ENCODE data around the gene CCDC107. TPM values are rescaled to one million over a fixed set of nuclear protein-coding genes. Genes with fewer than 3 reads are reported as not detected.

The CCDC107 gene
- total RNA-seq, 4 donors from 2014 or later = 68.4 to 117 (median 104) TPM

DNA sequence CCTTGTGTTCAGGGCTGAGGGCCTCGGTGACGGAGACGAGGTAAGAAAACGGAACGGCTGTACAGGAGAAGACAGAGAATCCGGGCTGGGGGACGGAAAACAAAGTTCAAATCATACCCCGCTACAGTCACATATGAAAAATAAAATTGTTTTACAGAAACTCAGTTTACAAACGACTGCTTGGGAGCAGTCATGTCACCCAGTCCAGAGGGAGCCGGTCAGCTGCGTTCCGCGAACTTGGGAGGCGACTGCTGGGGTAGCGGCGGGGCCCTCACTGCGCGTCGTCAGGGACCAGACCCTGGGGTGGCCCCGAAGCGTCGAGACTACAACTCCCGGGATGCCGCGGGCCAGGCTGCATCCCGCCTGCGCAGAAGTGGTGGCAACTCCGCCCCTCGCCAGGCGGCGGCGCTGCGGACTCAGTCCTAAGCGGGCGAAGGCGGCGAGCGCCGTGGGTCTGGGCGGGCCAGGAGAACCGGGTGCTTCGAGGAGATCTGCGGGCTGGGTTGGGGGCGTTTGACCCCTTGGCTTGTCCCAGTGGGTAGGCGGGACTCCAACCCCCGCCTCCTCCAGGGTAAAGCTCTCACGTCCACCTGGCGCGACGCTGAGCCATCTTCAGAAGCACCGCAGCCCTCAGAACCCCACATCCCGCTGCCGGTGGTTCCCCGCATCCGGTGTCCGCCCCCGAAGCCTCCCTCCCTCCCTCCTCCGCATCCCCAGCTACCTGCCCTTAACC is 11.4 kb upstream of the CCDC107 start:
- intact Hi-C loops (cut with DNase I) = loop anchor here (2.0 kb wide), 1 partner anchor 42 kb away; the partner anchor contains the start of gene TESK1
- no peaks in the 10 kb centered on the region for H3K27me3 ChIP-seq
- WGBS = under 1% methylated on average over 32 of the region's 58 CpGs
- peak; percentile 97 for DNase-seq (ENCODE audit: extremely low spot score)
- TF ChIP-seq POLR2A (IDR thresholded peaks at IDR 0.05; ENCODE audit: low read depth) = peak; percentile 81
- peak; percentile 96 to 98 for TF ChIP-seq POLR2AphosphoS5 (IDR thresholded peaks at IDR 0.05)
- TF ChIP-seq EP300 (IDR thresholded peaks at IDR 0.05) = no peak
- TF ChIP-seq CTCF (IDR thresholded peaks at IDR 0.05) = peak in 2 of 3 experiments; percentile 97 to 98
- peaks cover 8 to 27% (median 22%) of the 10 kb centered on the region in 4 donors for H3K4me1 ChIP-seq
- peak overlapping the region; percentile 49 to 68 (median 63) for H3K4me3 ChIP-seq
- no peaks in the 10 kb centered on the region for H3K36me3 ChIP-seq
- no peaks in the 10 kb centered on the region for H3K9me3 ChIP-seq
- H3K27ac ChIP-seq (replicated peaks in 1 of 4) = peak overlapping the region; percentile 77 to 92 (median 85)

- no peak for DNase-seq (ENCODE audit: extremely low spot score)
- H3K27ac ChIP-seq (replicated peaks in 1 of 4) = no peak overlapping the region
- no peaks in the 10 kb centered on the region for H3K36me3 ChIP-seq
- H3K4me3 ChIP-seq = peak overlapping the region in 1 of 4 donors; percentile 32
- H3K27me3 ChIP-seq = no peaks in the 10 kb centered on the region
- peaks cover 8 to 27% (median 22%) of the 10 kb centered on the region in 4 donors for H3K4me1 ChIP-seq
- WGBS = 75% methylated on average over 11 of the region's 26 CpGs
- TF ChIP-seq EP300 (IDR thresholded peaks at IDR 0.05) = no peak
- no peak for TF ChIP-seq POLR2A (IDR thresholded peaks at IDR 0.05; ENCODE audit: low read depth)
- no peak for TF ChIP-seq POLR2AphosphoS5 (IDR thresholded peaks at IDR 0.05)
- no peak for TF ChIP-seq CTCF (IDR thresholded peaks at IDR 0.05)
- H3K9me3 ChIP-seq = no peaks in the 10 kb centered on the region
- intact Hi-C loops (cut with DNase I) = no loop called here
These were observed 8.4 kb upstream of the CCDC107 start for GRCh38 chr9:35649431-35650340.

- no peaks in the 10 kb centered on the region for H3K27me3 ChIP-seq
- H3K4me1 ChIP-seq = peaks cover 8 to 27% (median 20%) of the 10 kb centered on the region in 4 donors
- DNase-seq (ENCODE audit: extremely low spot score) = no peak
- no peaks in the 10 kb centered on the region for H3K9me3 ChIP-seq
- intact Hi-C loops (cut with DNase I) = no loop called here
- no peaks in the 10 kb centered on the region for H3K36me3 ChIP-seq
- no peak within 1 kb of the TSS for H3K27ac ChIP-seq (replicated peaks in 1 of 4)
- 74% methylated on average over 14 of the region's 22 CpGs for WGBS
- no peak for TF ChIP-seq CTCF (IDR thresholded peaks at IDR 0.05)
- no peak for TF ChIP-seq EP300 (IDR thresholded peaks at IDR 0.05)
- TF ChIP-seq POLR2A (IDR thresholded peaks at IDR 0.05; ENCODE audit: low read depth) = no peak
- TF ChIP-seq POLR2AphosphoS5 (IDR thresholded peaks at IDR 0.05) = no peak
- H3K4me3 ChIP-seq = peak within 1 kb of the TSS in 1 of 4 donors; percentile 32
These were observed 7.5 kb upstream of the CCDC107 start, which contains the start of gene SIT1 for GRCh38 chr9:35650341-35651158. TSS of gene SIT1 (minus strand) at chr9:35650931. CDS start at chr9:35650853, 78 bp downstream.
